Endodermal cell (in vitro differentiated cells): ENCODE measurements around the gene CRABP2. TPM values are rescaled to one million over a fixed set of nuclear protein-coding genes. Genes with fewer than 3 reads are reported as not detected.

Source experiments
- DNase-seq: peaks from one replicate; pipeline ENCODE4 v3.0.0-alpha.2; 2017
- H3K27ac ChIP-seq: 2 replicates; pipeline ENCODE4 v1.5.1; 2013; ENCODE audit warnings: mild to moderate bottlenecking, low read depth, low read length, moderate library complexity
- H3K27me3 ChIP-seq: 2 replicates; pipeline ENCODE4 v1.6.1; 2013; ENCODE audit warnings: mild to moderate bottlenecking, low read length, moderate library complexity; ENCODE audit not compliant: insufficient read depth, control insufficient read depth, poor library complexity, severe bottlenecking
- H3K36me3 ChIP-seq: 2 replicates; pipeline ENCODE4 v1.7.0; 2013; ENCODE audit warnings: mild to moderate bottlenecking, low read length, moderate library complexity; ENCODE audit not compliant: control insufficient read depth, insufficient read depth
- H3K4me1 ChIP-seq: one replicate; pipeline ENCODE4 v1.7.0; 2013; ENCODE audit warnings: low read length; ENCODE audit not compliant: control insufficient read depth, insufficient read depth
- H3K4me3 ChIP-seq: 2 replicates; pipeline ENCODE4 v1.5.1; 2013; ENCODE audit warnings: mild to moderate bottlenecking, low read length, moderate library complexity
- H3K9ac ChIP-seq: 2 replicates; pipeline ENCODE4 v1.6.1; 2013; ENCODE audit warnings: mild to moderate bottlenecking, low read length, moderate library complexity; ENCODE audit not compliant: poor library complexity, severe bottlenecking; ENCODE audit errors: extremely low read depth
- H3K9me3 ChIP-seq: 2 replicates; pipeline ENCODE4 v1.6.1; 2013; ENCODE audit warnings: mild to moderate bottlenecking, low read length, moderate library complexity; ENCODE audit not compliant: control insufficient read depth
- H3K27ac Mint-ChIP-seq: 2 replicates; pipeline ENCODE4 v1.8.0; 2020; ENCODE audit warnings: mixed read lengths
- H3K27me3 Mint-ChIP-seq: 2 replicates; pipeline ENCODE4 v1.8.0; 2021; ENCODE audit warnings: mild to moderate bottlenecking, mixed read lengths; ENCODE audit not compliant: insufficient read depth
- H3K36me3 Mint-ChIP-seq: 2 replicates; pipeline ENCODE4 v1.8.0; 2020; ENCODE audit warnings: low read depth, mixed read lengths
- H3K4me1 Mint-ChIP-seq: 2 replicates; pipeline ENCODE4 v1.8.0; 2020; ENCODE audit warnings: mixed read lengths
- H3K4me3 Mint-ChIP-seq: 2 replicates; pipeline ENCODE4 v1.8.0; 2020; ENCODE audit warnings: mild to moderate bottlenecking, moderate library complexity, mixed read lengths
- H3K9me3 Mint-ChIP-seq: 2 replicates; pipeline ENCODE4 v1.8.0; 2020; ENCODE audit warnings: mild to moderate bottlenecking, mixed read lengths
- CTCF ChIP-seq: fragments of 200-600 bp; sonication (generic); conservative IDR thresholded peaks from 2 replicates; pipeline ENCODE4 v1.5.0; 2021; ENCODE audit warnings: antibody characterized with exemption, mild to moderate bottlenecking
- WGBS, 2 experiments: methylation state at CpG; one replicate each; pipeline versions ENCODE4 v1.1.5 to v1.1.7; 2013; ENCODE audit warnings: missing lambda C conversion rate in 2 of 2, mixed read lengths in 1 of 2; ENCODE audit not compliant: insufficient coverage in 1 of 2, insufficient read length in 1 of 2; 5-methylcytosine and 5-hydroxymethylcytosine counted together
- total RNA-seq, 2 donors: library from RNA; stranded (reverse); fragmentation: NEBNext Ultra II Directional in 1 of 2; extraction: Animal tissue kit (Norgen Biotek cat#: 25700) in 1 of 2; gene quantifications; 2 replicates in 1 of 2; 3 replicates in 1 of 2; pipeline ENCODE4 v1.2.1, GENCODE V29; 2021

CRABP2 gene
- total RNA-seq, 2 donors from 2014 or later: 243 to 780 TPM

GRCh38 chr1:156721131-156721530, 15.7 kb upstream of the CRABP2 start:
- WGBS, 2 experiments: 89 to 91% methylated on average over 2 of the region's 2 CpGs
- Mint-ChIP-seq H3K27ac (peak overlapping the region; percentile 44), H3K4me1 (no peaks in the 10 kb centered on the region), H3K9me3 (no peaks in the 10 kb centered on the region), H3K4me3 (no peak overlapping the region), H3K27me3 (no peaks in the 10 kb centered on the region), H3K36me3 (peaks cover 37% of the 10 kb centered on the region)
- peaks cover 5% of the 10 kb centered on the region for H3K4me1 ChIP-seq
- H3K4me3 ChIP-seq: no peak overlapping the region
- H3K9ac ChIP-seq: no peak overlapping the region
- TF ChIP-seq CTCF: no peak
- no peak for DNase-seq
- H3K27me3 ChIP-seq: no peaks in the 10 kb centered on the region
- H3K27ac ChIP-seq: no peak overlapping the region
- H3K9me3 ChIP-seq: no peaks in the 10 kb centered on the region
- H3K36me3 ChIP-seq: peaks cover 47% of the 10 kb centered on the region

GRCh38 chr1:156717351-156717750, 12.0 kb upstream of the CRABP2 start:
- no peak for TF ChIP-seq CTCF
- no peak overlapping the region for H3K4me3 Mint-ChIP-seq
- peaks cover 14% of the 10 kb centered on the region for H3K36me3 Mint-ChIP-seq
- no peaks in the 10 kb centered on the region for H3K9me3 ChIP-seq
- H3K36me3 ChIP-seq: peaks cover 16% of the 10 kb centered on the region
- H3K4me1 ChIP-seq: no peaks in the 10 kb centered on the region
- no peak overlapping the region for H3K27ac ChIP-seq
- H3K27me3 Mint-ChIP-seq: no peaks in the 10 kb centered on the region
- no peak overlapping the region for H3K27ac Mint-ChIP-seq
- no peak overlapping the region for H3K9ac ChIP-seq
- DNase-seq: no peak
- 79 to 90% methylated on average over 4 of the region's 4 CpGs for WGBS, 2 experiments
- no peaks in the 10 kb centered on the region for H3K9me3 Mint-ChIP-seq
- no peaks in the 10 kb centered on the region for H3K27me3 ChIP-seq
- H3K4me3 ChIP-seq: no peak overlapping the region
- H3K4me1 Mint-ChIP-seq: peaks cover 2% of the 10 kb centered on the region

- Histone ChIP-seq H3K9me3 (no peaks in the 10 kb centered on the region), H3K4me1 (peaks cover 6% of the 10 kb centered on the region), H3K9ac (no peak overlapping the region), H3K4me3 (no peak overlapping the region), H3K27me3 (no peaks in the 10 kb centered on the region), H3K27ac (no peak overlapping the region), H3K36me3 (no peaks in the 10 kb centered on the region)
- Mint-ChIP-seq H3K4me3 (no peak overlapping the region), H3K27me3 (no peaks in the 10 kb centered on the region), H3K9me3 (no peaks in the 10 kb centered on the region), H3K36me3 (no peaks in the 10 kb centered on the region), H3K27ac (no peak overlapping the region), H3K4me1 (peaks cover 14% of the 10 kb centered on the region)
- no peak for DNase-seq
- TF ChIP-seq CTCF: no peak
- WGBS, 2 experiments: 94 to 96% methylated on average over 3 of the region's 3 CpGs
These were observed 9.4 kb upstream of the CRABP2 start for GRCh38 chr1:156714830-156715229.
